HCT116 (cell line): ENCODE data around the gene SPRR2D. TPM values are rescaled to one million over a fixed set of nuclear protein-coding genes. Genes with fewer than 3 reads are reported as not detected.

ENCODE experiments used
- ATAC-seq: fragments of 200-7000 bp; cut with Tn5 transposase; 2 replicates; pipeline ENCODE4 v1.9.1; 2020; ENCODE audit warnings: mild to moderate bottlenecking, moderate library complexity
- BruUV-seq: library from RNA; stranded (reverse); fragments of 400-500 nt; replicated peaks from 2 replicates; lab custom pipeline; 2021; lab: Mats Ljungman, UMichigan
- CTCF ChIA-PET: fragments of 300-600 bp; sonication (Branson Sonifier 250); formaldehyde crosslinking; loops from one replicate; lab custom pipeline; 2021; ENCODE audit warnings: antibody characterized with exemption; lab: Charles Lee
- POLR2A ChIA-PET: fragments of 300-600, 350-600 bp; sonication (Branson Sonifier 250); formaldehyde crosslinking; loops from one replicate; lab custom pipeline; 2021; ENCODE audit warnings: antibody characterized with exemption; lab: Charles Lee
- RAD21 ChIA-PET, 2 experiments: fragments of 300-600 bp; sonication (Branson Sonifier 250); formaldehyde crosslinking; loops; one replicate each; lab custom pipeline; 2023; ENCODE audit warnings: low total read pairs in 2 of 2; ENCODE audit not compliant: uncharacterized antibody in 2 of 2, unreplicated experiment in 2 of 2, low non-redundant PET in 1 of 2; lab: Charles Lee
- DNase-seq: peaks from one replicate; pipeline ENCODE4 v3.0.0-alpha.2; 2010; ENCODE audit warnings: low read depth, low spot score
- H2AFZ ChIP-seq: fragments of 200-600 bp; shearing (Covaris generic), sonication (generic); 2 replicates; pipeline ENCODE4 v1.6.1; 2017; ENCODE audit warnings: low read depth, mixed run types, mixed read lengths, antibody characterized with exemption, low read length; ENCODE audit not compliant: poor library complexity, severe bottlenecking
- H3K27ac ChIP-seq: 2 replicates; pipeline ENCODE4 v1.5.1; 2012; ENCODE audit warnings: low read depth, low read length
- H3K27me3 ChIP-seq: fragments of 200-600 bp; sonication (generic); 2 replicates; pipeline ENCODE4 v1.6.1; 2016; ENCODE audit warnings: mixed run types, low read length, mixed read lengths; ENCODE audit not compliant: insufficient read depth
- H3K36me3 ChIP-seq, 2 experiments: fragments of 200-500 bp in 1 of 2; fragments of 200-600 bp in 1 of 2; sonication (Bioruptor generic) in 1 of 2; sonication (generic) in 1 of 2; 2 replicates each; pipeline versions ENCODE4 v1.5.1 to v1.6.1; 2014 to 2016; ENCODE audit warnings: low read length in 2 of 2, inconsistent platforms in 1 of 2, mixed read lengths in 1 of 2, mixed run types in 1 of 2; ENCODE audit not compliant: insufficient read depth in 2 of 2, control insufficient read depth in 1 of 2
- H3K4me1 ChIP-seq, 2 experiments: fragments of 200-600 bp in 1 of 2; sonication (generic) in 1 of 2; 2 replicates each; pipeline versions ENCODE4 v1.5.1 to v1.6.1; 2012 to 2017; ENCODE audit warnings: low read length in 2 of 2, inconsistent platforms in 1 of 2, mild to moderate bottlenecking in 1 of 2, mixed read lengths in 1 of 2, mixed run types in 1 of 2, moderate library complexity in 1 of 2; ENCODE audit not compliant: insufficient read depth in 2 of 2, control insufficient read depth in 1 of 2
- H3K4me2 ChIP-seq: fragments of 200-600 bp; sonication (generic); 2 replicates; pipeline ENCODE4 v1.6.1; 2017; ENCODE audit warnings: mixed run types, low read length, mixed read lengths
- H3K4me3 ChIP-seq, 2 experiments: fragments of 200-600 bp in 1 of 2; sonication (generic) in 1 of 2; replicated peaks in 1 of 2; 2 replicates each; pipeline ENCODE4 v1.5.1; 2011 to 2016; ENCODE audit warnings: low read length in 2 of 2, control low read depth in 1 of 2, low read depth in 1 of 2, mild to moderate bottlenecking in 1 of 2, mixed read lengths in 1 of 2, mixed run types in 1 of 2
- H3K79me2 ChIP-seq: fragments of 200-600 bp; sonication (generic); 2 replicates; pipeline ENCODE4 v1.6.1; 2017; ENCODE audit warnings: mild to moderate bottlenecking, mixed run types, low read length, moderate library complexity, mixed read lengths; ENCODE audit not compliant: insufficient read depth
- H3K9ac ChIP-seq: fragments of 200-600 bp; sonication (generic); 2 replicates; pipeline ENCODE4 v1.6.1; 2016; ENCODE audit warnings: low read length, mixed read lengths
- H3K9me2 ChIP-seq: fragments of 200-600 bp; sonication (generic), shearing (Covaris generic); 2 replicates; pipeline ENCODE4 v1.6.1; 2017; ENCODE audit warnings: mixed run types, mild to moderate bottlenecking, moderate library complexity; ENCODE audit not compliant: insufficient read depth
- H3K9me3 ChIP-seq, 2 experiments: fragments of 200-500 bp in 1 of 2; fragments of 200-600 bp in 1 of 2; sonication (Bioruptor generic) in 1 of 2; sonication (generic) in 1 of 2; 2 replicates each; pipeline ENCODE4 v1.6.1; 2014 to 2017; ENCODE audit warnings: low read length in 2 of 2, mixed read lengths in 2 of 2, inconsistent platforms in 1 of 2, low read depth in 1 of 2, mild to moderate bottlenecking in 1 of 2, mixed run types in 1 of 2, moderate library complexity in 1 of 2; ENCODE audit not compliant: control insufficient read depth in 1 of 2, insufficient read depth in 1 of 2
- H4K20me1 ChIP-seq: fragments of 200-600 bp; sonication (generic), shearing (Covaris generic); 2 replicates; pipeline ENCODE4 v1.6.1; 2017; ENCODE audit warnings: mixed run types, mild to moderate bottlenecking, moderate library complexity; ENCODE audit not compliant: insufficient read depth
- ATF3 ChIP-seq: IDR thresholded peaks from 2 replicates; pipeline ENCODE4 v1.6.1; 2012
- EGR1 ChIP-seq: IDR thresholded peaks from 2 replicates; pipeline ENCODE4 v1.6.1; 2012; ENCODE audit warnings: low read depth
- EZH2 ChIP-seq: fragments of 200-600 bp; sonication (generic); IDR thresholded peaks from 2 replicates; pipeline ENCODE4 v1.6.1; 2017; ENCODE audit warnings: antibody characterized with exemption, mixed run types
- EZH2phosphoT487 ChIP-seq: fragments of 200-600 bp; IDR thresholded peaks from 2 replicates; pipeline ENCODE4 v1.6.1; 2018; ENCODE audit warnings: antibody characterized with exemption, borderline replicate concordance
- FOSL1 ChIP-seq: IDR thresholded peaks from 2 replicates; pipeline ENCODE4 v1.6.1; 2012; ENCODE audit warnings: low read depth
- RAD21 ChIP-seq: IDR thresholded peaks from 2 replicates; pipeline ENCODE4 v1.6.1; 2012; ENCODE audit warnings: low read depth, mild to moderate bottlenecking
- SP1 ChIP-seq: IDR thresholded peaks from 2 replicates; pipeline ENCODE4 v1.6.1; 2012; ENCODE audit warnings: low read depth
- YY1 ChIP-seq: IDR thresholded peaks from 2 replicates; pipeline ENCODE4 v1.6.1; 2011; ENCODE audit warnings: low read length, low read depth, moderate library complexity, mild to moderate bottlenecking; ENCODE audit not compliant: insufficient replicate concordance; ENCODE audit errors: extremely low read depth
- ZBTB33 ChIP-seq: IDR thresholded peaks from 2 replicates; pipeline ENCODE4 v1.6.1; 2011; ENCODE audit warnings: mild to moderate bottlenecking, low read length, moderate library complexity; ENCODE audit not compliant: insufficient replicate concordance; ENCODE audit errors: extremely low read depth
- intact Hi-C: fragments of 100-400 bp; cut with micrococcal nuclease; formaldehyde crosslinking; loops from 2 replicates; pipeline ENCODE4 v1.10.0; 2022
- total RNA-seq: library from RNA; stranded (reverse); gene quantifications from one replicate; pipeline ENCODE4 v1.2.1, GENCODE V29; 2021; ENCODE audit not compliant: unreplicated experiment
- TF ChIP-seq, protein P1 (sequence below), 3 experiments: fragments of 200-600 bp in 1 of 3; sonication (generic) in 1 of 3; IDR thresholded peaks in 2 of 3; conservative IDR thresholded peaks in 1 of 3; 2 replicates each; pipeline ENCODE4 v1.5.1; 2012 to 2017; ENCODE audit warnings: low read depth in 2 of 3, low read length in 2 of 3, antibody characterized with exemption in 1 of 3, borderline replicate concordance in 1 of 3, control low read depth in 1 of 3, mild to moderate bottlenecking in 1 of 3, mixed read lengths in 1 of 3, mixed run types in 1 of 3, moderate library complexity in 1 of 3; ENCODE audit not compliant: insufficient read depth in 1 of 3

The SPRR2D gene
- total RNA-seq, 1 experiment from 2014 or later, result 6.9 TPM

DNA sequence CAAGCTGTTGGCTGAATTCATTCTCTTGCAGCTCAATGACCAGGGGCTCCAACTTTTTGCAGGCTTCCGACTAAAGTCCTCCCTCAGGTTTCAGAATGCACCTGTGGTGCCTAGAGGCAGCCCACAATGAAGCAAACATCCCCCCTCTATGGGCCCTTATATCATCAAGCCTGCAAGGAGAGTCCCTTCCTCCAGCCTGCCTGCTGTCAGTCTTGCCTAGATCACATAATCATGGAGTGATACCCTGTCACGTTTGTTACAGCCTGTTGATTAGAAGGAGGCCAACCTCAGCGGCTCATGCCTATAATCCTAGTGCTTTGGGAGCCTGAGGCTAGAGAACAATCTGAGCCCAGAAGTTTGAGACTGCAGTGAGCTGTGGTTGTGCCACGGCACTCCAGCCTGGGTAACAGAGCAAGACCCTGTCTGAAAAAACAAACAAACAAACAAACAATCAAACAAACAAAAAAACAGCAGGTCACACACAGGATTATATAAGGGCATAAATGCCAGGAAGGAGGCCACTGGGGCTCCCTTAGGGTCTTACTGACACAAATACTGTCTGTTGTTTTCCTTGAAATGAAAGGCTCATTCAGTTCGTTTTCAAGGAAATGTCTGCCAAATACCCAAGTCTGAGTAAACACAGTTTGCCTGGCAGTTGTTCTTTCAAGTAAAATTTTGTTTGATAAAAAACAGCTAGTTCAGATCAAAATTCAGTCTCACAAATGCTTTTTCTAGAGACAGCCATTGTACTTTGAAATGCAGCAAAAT, 44.1 kb downstream of the SPRR2D start (continued):
- TF ChIP-seq RAD21, result no peak
- no peak for TF ChIP-seq ZBTB33
- TF ChIP-seq, protein P1, sequence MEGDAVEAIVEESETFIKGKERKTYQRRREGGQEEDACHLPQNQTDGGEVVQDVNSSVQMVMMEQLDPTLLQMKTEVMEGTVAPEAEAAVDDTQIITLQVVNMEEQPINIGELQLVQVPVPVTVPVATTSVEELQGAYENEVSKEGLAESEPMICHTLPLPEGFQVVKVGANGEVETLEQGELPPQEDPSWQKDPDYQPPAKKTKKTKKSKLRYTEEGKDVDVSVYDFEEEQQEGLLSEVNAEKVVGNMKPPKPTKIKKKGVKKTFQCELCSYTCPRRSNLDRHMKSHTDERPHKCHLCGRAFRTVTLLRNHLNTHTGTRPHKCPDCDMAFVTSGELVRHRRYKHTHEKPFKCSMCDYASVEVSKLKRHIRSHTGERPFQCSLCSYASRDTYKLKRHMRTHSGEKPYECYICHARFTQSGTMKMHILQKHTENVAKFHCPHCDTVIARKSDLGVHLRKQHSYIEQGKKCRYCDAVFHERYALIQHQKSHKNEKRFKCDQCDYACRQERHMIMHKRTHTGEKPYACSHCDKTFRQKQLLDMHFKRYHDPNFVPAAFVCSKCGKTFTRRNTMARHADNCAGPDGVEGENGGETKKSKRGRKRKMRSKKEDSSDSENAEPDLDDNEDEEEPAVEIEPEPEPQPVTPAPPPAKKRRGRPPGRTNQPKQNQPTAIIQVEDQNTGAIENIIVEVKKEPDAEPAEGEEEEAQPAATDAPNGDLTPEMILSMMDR (IDR thresholded peaks at IDR 0.05 in 2 of 3, conservative IDR thresholded peaks at IDR 0.05 in 1 of 3; ENCODE audit: borderline replicate concordance in 1 of 3, insufficient read depth in 1 of 3, low read depth in 2 of 3, low read length in 2 of 3), result no peak
- no peak for TF ChIP-seq YY1

DNA sequence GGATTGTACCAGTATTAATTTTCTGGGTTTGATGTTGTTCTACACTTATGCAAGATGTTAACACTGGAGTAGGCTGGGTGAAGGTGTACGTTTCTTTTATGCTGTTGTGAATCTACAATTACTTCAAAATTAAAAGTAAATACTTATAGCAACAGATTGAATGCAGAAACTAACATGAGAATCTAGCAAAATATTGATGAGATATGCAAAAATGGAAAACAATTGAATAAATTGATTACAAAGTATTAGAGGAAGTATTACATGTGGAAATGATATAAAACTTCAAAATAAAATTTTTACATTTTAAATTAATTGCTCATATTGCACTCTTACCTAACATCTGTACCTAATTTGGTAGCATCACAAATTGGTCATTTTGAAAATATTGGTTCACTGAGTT, 45.1 kb downstream of the SPRR2D start:
- Histone ChIP-seq H3K27ac (no peak overlapping the region), H3K27me3 (peaks cover 28% of the 10 kb centered on the region; the same call in 1 of the 2 replicates), H3K9me2 (no peaks in the 10 kb centered on the region), H3K9me3 (no peaks in the 10 kb centered on the region), H3K4me3 (no peak overlapping the region), H2AFZ (no peak overlapping the region), H3K4me1 (peaks cover 0 to 7% of the 10 kb centered on the region in 2 experiments; a peak in 1 of 4 replicates), H3K79me2 (no peaks in the 10 kb centered on the region), H3K36me3 (no peaks in the 10 kb centered on the region), H4K20me1 (no peaks in the 10 kb centered on the region), H3K9ac (no peak overlapping the region), H3K4me2 (no peak overlapping the region)
- CTCF ChIA-PET, result no interaction called here
- intact Hi-C loops, result no loop called here
- ATAC-seq, result no peak
- RAD21 ChIA-PET, result no interaction called here
- DNase-seq, result no peak
- POLR2A ChIA-PET, result no interaction called here
- BruUV-seq, result no TSS peak
- no peak for TF ChIP-seq SP1
- no peak for TF ChIP-seq ATF3
- TF ChIP-seq EGR1, result no peak
- no peak for TF ChIP-seq EZH2
- no peak for TF ChIP-seq YY1
- TF ChIP-seq RAD21, result no peak
- TF ChIP-seq FOSL1, result no peak
- TF ChIP-seq, protein P1 (IDR thresholded peaks at IDR 0.05 in 2 of 3, conservative IDR thresholded peaks at IDR 0.05 in 1 of 3; ENCODE audit: borderline replicate concordance in 1 of 3, insufficient read depth in 1 of 3, low read depth in 2 of 3, low read length in 2 of 3), result no peak
- TF ChIP-seq ZBTB33, result no peak
- TF ChIP-seq EZH2phosphoT487, result no peak
